GM18861 (cell line): ENCODE results near the gene NCAM1.
"Not testable (repeated sequence)": the region's sequence is repeated elsewhere in the genome, so short reads cannot be mapped to it uniquely, and the experiment has no call there.

Experiments
- ATAC-seq: cut with Tn5 transposase; IDR thresholded peaks from one replicate; pipeline ENCODE4 v1.9.1; 2021; ENCODE audit not compliant: unreplicated experiment

The NCAM1 gene

DNA sequence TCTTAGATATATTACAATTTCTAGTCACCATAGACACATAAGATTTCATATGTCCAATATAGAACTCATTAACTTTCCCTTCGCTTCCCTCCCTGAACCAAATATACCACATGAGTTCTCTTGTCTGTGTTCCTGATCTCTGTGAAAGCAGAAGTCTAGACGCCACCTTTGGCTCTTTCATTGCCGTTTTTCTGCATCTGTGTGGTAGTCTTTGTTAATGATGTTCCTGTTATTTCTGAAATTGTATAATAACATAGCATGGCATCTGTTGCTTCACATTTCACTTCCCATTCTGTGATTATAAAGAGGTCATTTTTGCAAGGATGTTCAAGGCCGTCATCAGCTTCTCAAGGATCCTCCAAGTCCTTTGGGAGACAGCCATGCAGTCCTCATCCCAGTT lies 58.5 kb downstream of the NCAM1 start:
- no peak for ATAC-seq

DNA sequence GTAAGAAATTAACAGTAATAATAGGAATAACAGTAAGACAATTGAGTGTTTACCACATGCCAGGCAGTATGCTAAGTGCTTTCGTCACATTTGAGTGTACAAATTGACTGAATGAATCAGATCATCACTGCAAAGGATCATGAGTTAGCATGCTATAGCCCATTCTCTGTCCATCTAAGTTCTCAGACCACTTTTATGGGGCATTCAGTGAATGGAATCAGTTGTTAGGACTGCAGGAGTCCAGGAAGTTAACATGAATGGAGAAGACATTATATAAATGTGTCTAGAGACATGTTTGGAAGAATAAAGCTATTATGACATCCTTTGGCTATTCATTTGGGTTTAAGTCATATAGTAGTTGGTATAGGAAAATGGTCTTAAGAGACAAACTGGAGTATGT lies 59.9 kb downstream of the NCAM1 start:
- ATAC-seq: no peak

DNA sequence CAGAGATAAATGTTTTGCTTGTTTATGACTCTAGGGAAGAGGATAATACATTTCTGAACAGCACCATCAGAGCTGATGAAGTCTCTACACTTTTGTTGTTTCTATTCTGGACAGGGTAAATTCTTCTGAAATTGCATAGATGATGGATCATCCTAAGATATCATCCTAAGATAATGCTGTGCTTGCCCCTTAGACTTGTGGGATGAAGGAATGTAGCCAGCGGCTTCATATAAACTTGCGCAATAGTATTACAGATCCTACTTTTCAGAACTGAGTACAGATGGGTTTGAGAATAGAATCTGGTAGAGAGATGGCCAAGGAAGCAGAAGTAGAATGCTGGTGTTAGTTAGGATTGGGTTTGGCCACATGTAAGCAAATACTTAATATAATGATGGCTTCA lies 61.0 kb downstream of the NCAM1 start:
- ATAC-seq: no peak

GRCh38 chr11:113023228-113023627 lies 62.0 kb downstream of the NCAM1 start:
- no peak for ATAC-seq

GRCh38 chr11:113023986-113024385 lies 62.8 kb downstream of the NCAM1 start:
- ATAC-seq: no peak

- ATAC-seq: no peak
Measured at GRCh38 chr11:113026778-113027177, 65.6 kb downstream of the NCAM1 start.

DNA sequence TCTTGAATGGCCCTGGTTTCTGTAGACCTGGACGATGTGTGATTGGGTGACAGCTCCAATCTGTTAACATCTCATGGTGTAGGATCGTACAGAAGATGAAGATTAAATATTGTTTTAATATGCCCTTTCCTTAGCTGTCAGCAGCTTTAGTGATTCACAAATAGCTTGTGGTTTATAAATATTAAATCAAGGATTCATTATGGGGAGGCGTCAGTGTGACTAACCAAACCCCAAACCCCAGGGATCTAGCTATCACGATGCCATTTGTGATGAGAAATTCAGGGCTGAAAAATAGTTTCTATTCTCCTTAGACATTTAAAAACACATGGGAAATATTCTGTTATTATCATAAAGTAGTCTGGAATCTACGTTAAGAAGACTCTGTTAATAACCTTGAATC lies 73.4 kb downstream of the NCAM1 start:
- ATAC-seq: no peak

DNA sequence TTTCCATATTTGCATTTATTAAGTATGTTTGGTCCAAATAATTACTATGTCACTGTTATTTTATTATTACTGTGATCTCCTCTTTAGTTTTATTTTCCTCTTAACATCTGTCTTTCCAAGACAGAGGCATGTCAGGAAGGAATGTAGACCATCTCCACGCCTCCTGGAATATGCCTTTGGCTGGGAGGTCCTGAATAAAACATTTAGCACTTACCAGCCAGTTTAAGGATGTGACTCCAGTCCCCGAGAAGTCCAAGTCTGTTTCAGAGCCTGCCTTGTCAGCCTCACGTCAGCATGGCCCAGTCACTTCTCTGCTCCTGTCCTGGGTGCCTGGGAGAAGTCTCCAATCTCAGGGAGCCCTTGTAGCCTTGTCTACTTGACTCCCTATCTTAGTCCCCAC lies 74.5 kb downstream of the NCAM1 start:
- no peak for ATAC-seq

DNA sequence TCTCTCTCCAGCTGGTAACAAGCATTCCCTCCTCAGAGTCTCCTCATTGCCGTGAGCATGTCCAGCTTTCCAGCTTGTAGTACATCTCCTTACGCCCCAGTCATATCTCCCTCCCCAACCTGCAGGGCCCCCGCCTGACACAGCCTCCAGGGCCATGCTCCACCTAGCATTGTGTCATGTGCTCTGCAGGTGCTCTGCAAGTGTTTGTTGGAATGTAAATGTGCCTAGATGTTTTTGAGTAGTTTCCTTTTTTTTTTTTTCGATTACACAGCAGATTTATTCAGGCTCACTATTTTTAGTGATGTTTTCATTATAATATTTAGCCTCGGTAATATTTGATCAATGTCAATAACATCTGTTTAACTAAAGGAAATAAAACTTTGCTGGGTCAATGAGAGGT lies 82.5 kb downstream of the NCAM1 start:
- ATAC-seq: no peak

DNA sequence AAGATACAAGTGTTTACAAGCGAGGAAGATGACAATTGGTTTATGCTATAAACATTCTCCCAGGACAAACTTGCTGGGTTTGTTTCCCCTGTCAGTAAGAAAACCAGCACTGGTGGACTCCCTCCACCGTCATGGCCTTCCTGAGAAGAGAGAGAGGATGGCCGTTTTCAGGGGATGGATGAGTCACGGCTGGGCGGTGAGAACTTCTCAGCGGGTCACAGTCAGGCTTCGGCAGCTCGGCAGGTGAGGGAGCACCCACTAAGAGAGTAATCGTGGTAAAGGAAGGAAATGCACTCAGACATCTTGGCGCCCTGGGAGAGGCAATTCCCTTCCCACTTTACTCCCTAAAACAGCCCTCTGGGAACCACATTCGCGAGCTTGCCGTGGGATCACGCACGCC lies 83.9 kb downstream of the NCAM1 start:
- no peak for ATAC-seq

DNA sequence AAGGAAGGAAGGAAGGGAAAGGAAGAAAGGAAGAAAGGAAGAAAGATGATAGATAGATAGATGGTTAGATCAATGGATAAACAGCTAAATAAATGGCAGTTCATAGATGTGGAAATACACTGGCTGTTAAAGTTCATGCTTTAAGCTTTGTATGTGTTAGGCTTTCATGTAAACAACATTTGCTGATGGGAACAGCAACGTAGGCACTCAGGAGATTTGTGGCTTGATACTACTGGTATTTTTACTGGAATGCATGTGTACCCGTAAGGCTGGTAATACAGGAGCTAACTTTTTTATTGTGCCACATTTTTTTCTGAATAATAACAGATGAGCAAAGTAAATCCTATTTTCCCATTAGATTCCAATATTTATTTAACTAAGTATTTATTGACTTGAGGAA lies 85.6 kb downstream of the NCAM1 start:
- no peak for ATAC-seq

GRCh38 chr11:113048820-113049768 lies 87.9 kb downstream of the NCAM1 start:
- no peak for ATAC-seq

DNA sequence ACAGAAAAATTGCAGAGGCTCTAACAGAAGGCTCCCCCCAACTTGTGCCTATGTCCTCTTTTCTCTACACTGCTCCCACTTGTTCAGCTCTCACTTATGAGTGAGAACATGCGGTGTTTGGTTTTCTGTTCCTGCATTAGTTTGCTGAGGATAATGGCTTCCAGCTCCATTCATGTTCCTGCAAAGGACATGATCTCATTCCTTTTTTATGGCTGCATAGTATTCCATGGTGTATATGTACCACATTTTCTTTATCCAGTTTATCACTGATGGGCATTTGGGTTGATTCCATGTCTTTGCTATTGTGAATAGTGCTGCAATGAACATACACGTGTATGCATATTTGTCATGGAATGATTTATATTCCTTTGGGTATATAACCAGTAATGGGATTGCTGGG lies 91.8 kb downstream of the NCAM1 start:
- ATAC-seq: not testable (repeated sequence)

DNA sequence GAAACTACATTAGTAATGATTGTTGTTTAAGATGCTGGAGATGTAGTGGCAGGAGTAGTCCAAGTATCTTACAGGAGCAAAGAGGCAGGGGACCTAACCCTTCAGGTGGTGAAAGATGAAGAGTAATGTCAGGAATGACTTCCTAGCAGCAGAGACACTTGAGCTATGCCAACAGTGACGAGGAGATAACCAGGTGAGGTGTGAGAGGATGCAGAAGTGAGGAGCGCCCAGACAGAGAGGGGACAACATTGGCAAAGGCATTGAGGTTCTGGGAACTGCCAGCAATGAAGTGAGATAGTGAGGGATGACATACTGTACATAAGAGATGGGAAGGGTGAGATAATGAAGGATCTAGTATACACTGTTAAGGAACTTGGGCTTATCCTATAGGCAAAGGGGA lies 95.8 kb downstream of the NCAM1 start:
- no peak for ATAC-seq

- no peak for ATAC-seq
Measured at GRCh38 chr11:113059548-113059947, 98.3 kb downstream of the NCAM1 start.

GRCh38 chr11:113065330-113065729 lies 104.1 kb downstream of the NCAM1 start:
- ATAC-seq: no peak

DNA sequence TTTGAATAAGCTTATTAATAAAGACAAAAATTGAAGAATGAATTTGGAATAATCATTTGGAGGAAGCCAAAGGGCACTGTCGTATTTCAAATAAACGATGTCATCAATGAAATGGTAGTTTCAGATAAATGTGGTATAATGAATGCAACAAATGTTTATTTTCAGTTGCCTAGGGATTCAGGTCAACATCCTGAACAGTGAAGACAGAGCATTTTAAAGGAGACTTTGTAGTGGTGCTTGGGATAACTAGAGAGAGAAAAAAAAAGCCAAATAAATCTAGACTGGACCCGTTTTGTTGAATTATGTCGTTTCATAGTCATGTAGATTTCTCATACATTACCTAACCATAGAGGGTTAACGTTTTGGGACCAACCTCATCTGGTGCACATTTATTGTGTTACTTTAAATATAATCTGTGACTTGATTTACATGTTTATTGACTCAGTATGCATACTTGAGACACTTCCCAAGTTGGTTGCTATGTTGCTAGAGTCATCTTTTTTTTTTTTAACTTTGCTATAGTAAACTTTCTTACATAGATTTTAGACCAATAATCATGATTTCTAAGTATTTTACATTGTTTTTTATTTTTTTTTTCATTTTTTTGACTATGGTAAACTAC lies 111.1 kb downstream of the NCAM1 start:
- no peak for ATAC-seq

GRCh38 chr11:113073290-113073953 lies 112.2 kb downstream of the NCAM1 start:
- ATAC-seq: no peak

- no peak for ATAC-seq
Measured at GRCh38 chr11:113075586-113076095, 114.4 kb downstream of the NCAM1 start.

DNA sequence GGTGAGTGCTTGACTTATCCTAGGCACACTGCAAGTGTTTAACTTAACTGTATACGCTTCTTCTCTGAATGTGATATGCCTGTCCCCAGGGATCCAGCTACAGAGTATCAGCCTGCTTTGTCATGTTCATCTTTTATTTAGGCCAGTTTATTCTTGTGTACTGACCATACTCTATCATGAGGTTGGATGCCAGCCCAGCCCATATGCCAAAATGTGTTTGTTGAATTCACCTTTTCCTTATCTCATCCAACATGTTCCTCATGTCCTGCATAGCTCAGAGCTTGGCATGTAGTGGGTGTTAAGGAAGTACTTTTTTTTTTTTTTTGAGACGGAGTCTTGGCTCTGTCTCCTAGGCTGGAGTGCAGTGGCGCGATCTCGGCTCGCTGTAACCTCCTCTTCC lies 116.2 kb downstream of the NCAM1 start:
- ATAC-seq: no peak

DNA sequence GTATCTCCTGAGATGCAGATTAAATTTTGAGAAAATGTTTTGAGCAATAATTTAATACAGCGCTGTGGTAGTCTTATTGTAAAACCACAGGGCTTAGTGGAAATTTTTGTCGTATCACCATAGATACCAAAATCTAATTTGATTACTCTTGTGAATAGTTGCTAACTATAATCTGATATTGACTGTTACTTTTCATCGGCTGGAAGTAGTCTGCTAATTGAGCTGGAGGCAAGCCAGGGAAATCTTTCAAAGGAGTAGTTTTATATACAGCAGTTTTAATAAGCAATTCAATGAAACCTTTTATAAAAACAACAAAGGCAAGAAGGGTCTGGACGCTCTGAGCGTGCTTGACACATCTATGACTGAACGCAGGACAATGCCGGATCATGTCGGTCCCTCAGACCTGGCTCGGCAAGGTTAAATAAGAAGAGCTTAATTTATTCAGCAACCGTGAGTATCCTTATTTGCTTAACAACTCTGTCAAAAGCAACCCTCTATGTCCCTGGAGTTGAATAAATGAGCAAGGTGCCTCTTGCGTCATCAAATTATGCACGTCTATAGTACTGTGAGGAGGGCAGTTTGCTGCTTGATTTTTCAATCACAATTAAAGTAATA lies 121.2 kb downstream of the NCAM1 start:
- ATAC-seq: no peak
